HG03139 (cell line): Measurements from ENCODE around the gene ERF.

Source experiments
- ATAC-seq: cut with Tn5 transposase; IDR thresholded peaks from one replicate; pipeline ENCODE4 v1.9.1; 2021; ENCODE audit not compliant: unreplicated experiment

Gene ERF

GRCh38 chr19:42254089-42254849 is 659 bp downstream of the ERF start:
- ATAC-seq, result peak; percentile 18

- peak; percentile 17 for ATAC-seq
Measured at GRCh38 chr19:42253245-42254088, 1.5 kb downstream of the ERF start.

- ATAC-seq, result no peak
Measured at GRCh38 chr19:42252365-42253244, 2.3 kb downstream of the ERF start.

GRCh38 chr19:42251572-42252358 is 3.2 kb downstream of the ERF start:
- no peak for ATAC-seq

- ATAC-seq, result no peak
Measured at GRCh38 chr19:42250666-42251531, 4.0 kb downstream of the ERF start.

GRCh38 chr19:42250183-42250665 is 4.7 kb downstream of the ERF start:
- no peak for ATAC-seq

GRCh38 chr19:42249769-42250168 is 5.2 kb downstream of the ERF start:
- ATAC-seq, result no peak

GRCh38 chr19:42249149-42249750 is 5.7 kb downstream of the ERF start:
- ATAC-seq, result no peak

GRCh38 chr19:42248270-42249148 is 6.4 kb downstream of the ERF start:
- ATAC-seq, result no peak

- no peak for ATAC-seq
Measured at GRCh38 chr19:42247640-42248199, 7.2 kb downstream of the ERF start.

GRCh38 chr19:42246922-42247639 is 7.8 kb downstream of the ERF start:
- no peak for ATAC-seq

- ATAC-seq, result no peak
Measured at GRCh38 chr19:42246143-42246921, 8.6 kb downstream of the ERF start.

GRCh38 chr19:42245231-42245630 is 9.7 kb downstream of the ERF start:
- ATAC-seq, result no peak

- peak; percentile 25 for ATAC-seq
Measured at GRCh38 chr19:42244347-42245220, 10.3 kb downstream of the ERF start.
